Prostate gland (tissue), 2 donors: ENCODE results near the gene MCM6. TPM values are rescaled to one million over a fixed set of nuclear protein-coding genes. Genes with fewer than 3 reads are reported as not detected.

Source experiments
- DNase-seq: peaks from one replicate; pipeline ENCODE4 v3.0.0-alpha.2; 2019; ENCODE audit warnings: low spot score
- H3K27ac ChIP-seq, 2 donors: fragments of 200-600 bp; sonication (generic); 2 replicates each; pipeline ENCODE4 v1.5.1; 2017 to 2019
- H3K27me3 ChIP-seq: fragments of 200-600 bp; sonication (generic); replicated peaks from 2 replicates; pipeline ENCODE4 v1.5.1; 2019; ENCODE audit not compliant: insufficient read depth
- H3K36me3 ChIP-seq, 2 donors: fragments of 200-600 bp; sonication (generic); 1 replicate in 1 of 2; 2 replicates in 1 of 2; pipeline versions ENCODE4 v1.5.1 to v1.8.1; 2017 to 2019
- H3K4me1 ChIP-seq: fragments of 200-600 bp; sonication (generic); replicated peaks from 2 replicates; pipeline ENCODE4 v1.5.1; 2019
- H3K4me3 ChIP-seq, 2 donors: fragments of 200-600 bp; sonication (generic); 2 replicates each; pipeline ENCODE4 v1.5.1; 2017 to 2019
- H3K9me3 ChIP-seq: fragments of 200-600 bp; sonication (generic); 2 replicates; pipeline ENCODE4 v1.5.1; 2017
- POLR2A ChIP-seq: fragments of 450-650 bp; IDR thresholded peaks from one replicate; pipeline ENCODE4 v1.6.1; 2016; ENCODE audit warnings: antibody characterized with exemption, mild to moderate bottlenecking
- POLR2AphosphoS5 ChIP-seq: sonication (generic); formaldehyde crosslinking; IDR thresholded peaks from one replicate; pipeline ENCODE4 v1.6.1; 2017; ENCODE audit warnings: antibody characterized with exemption
- WGBS: methylation state at CpG from one replicate; pipeline ENCODE4 v1.1.5; 2018; 5-methylcytosine and 5-hydroxymethylcytosine counted together
- intact Hi-C: fragments of 100-400 bp; cut with DNase I; formaldehyde crosslinking; loops from one replicate; pipeline ENCODE4 v1.14.2; 2022
- total RNA-seq, 2 donors: library from RNA; depleted of rRNA; stranded (reverse); fragments of >200 nt; gene quantifications; one replicate each; pipeline ENCODE4 v1.1.0, GENCODE V29; 2016
- TF ChIP-seq, protein P1 (sequence below), 4 experiments: fragments of 200-600 bp in 2 of 4; fragments of 450-650 bp in 2 of 4; sonication (generic) in 2 of 4; IDR thresholded peaks; 1 replicate in 3 of 4; 2 replicates in 1 of 4; pipeline ENCODE4 v1.5.1; 2016 to 2019; ENCODE audit warnings: antibody characterized with exemption in 4 of 4, mild to moderate bottlenecking in 2 of 4, moderate library complexity in 2 of 4

Gene MCM6
- total RNA-seq: 10 to 100 TPM in 1 of 2 donors, 1 to 10 TPM in 1; 6.8 to 19.8 TPM

DNA sequence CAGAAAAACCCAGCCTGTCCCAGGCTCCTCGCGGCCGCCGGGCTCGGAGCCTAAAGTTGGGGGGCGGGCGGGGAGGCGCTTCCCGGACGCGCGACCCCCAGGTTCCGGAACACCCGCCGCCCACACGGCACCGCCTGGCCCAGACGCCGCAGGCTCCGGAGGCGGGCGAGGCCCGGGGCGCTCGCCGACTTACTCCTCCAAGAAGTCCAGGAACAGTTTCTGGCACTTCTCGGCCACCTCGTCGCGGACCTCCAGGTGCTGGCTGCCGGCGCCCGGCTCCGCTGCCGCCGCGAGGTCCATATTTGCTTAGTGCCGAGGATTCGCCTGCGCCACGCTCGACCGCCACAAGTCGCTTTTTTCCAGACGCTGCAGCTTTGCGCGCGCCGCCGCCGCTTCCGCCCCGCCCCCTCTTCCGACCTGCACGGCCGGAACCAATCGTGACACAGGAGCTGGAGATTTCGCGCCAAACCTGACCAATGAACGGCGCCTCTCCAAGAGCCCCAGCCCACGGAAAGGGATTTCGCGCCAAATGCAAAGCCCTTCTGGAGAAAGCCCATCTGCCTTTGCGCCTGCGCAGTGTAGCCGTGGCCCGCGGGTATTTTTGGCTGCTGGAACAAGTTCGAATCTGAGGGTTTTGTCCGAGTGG lies at the start of gene MCM6:
Gene MCM6 (minus strand): TSS at position 378 of the 646 bp plus-strand sequence. CDS start 78 bp downstream, at position 300.
- TF ChIP-seq, protein P1, sequence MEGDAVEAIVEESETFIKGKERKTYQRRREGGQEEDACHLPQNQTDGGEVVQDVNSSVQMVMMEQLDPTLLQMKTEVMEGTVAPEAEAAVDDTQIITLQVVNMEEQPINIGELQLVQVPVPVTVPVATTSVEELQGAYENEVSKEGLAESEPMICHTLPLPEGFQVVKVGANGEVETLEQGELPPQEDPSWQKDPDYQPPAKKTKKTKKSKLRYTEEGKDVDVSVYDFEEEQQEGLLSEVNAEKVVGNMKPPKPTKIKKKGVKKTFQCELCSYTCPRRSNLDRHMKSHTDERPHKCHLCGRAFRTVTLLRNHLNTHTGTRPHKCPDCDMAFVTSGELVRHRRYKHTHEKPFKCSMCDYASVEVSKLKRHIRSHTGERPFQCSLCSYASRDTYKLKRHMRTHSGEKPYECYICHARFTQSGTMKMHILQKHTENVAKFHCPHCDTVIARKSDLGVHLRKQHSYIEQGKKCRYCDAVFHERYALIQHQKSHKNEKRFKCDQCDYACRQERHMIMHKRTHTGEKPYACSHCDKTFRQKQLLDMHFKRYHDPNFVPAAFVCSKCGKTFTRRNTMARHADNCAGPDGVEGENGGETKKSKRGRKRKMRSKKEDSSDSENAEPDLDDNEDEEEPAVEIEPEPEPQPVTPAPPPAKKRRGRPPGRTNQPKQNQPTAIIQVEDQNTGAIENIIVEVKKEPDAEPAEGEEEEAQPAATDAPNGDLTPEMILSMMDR (IDR thresholded peaks at IDR 0.05): peak in 2 of 4 experiments; percentile 12 to 43
- TF ChIP-seq POLR2AphosphoS5 (peak; percentile 90), POLR2A (peak; percentile 65)

DNA sequence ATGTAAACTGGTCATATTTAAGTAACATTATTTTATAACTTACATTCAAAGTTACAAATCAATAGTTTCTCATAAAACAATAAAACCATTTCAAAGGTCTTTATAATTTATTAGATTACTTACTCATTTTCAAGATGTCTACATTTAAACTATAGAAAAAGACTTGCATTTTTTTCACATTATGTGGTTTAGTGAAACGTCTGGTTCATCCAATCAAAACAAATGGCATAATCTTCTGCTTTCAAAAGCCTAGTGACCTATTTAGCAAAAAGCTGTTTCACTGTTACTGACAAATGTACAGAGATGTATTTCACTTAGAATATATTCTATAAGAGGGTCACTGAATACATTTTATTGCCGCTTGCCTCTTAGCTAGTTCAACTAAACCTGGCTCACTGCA lies 49.3 kb upstream of the MCM6 start:
- Histone ChIP-seq H3K36me3 (no peaks in the 10 kb centered on the region), H3K4me3 (no peak overlapping the region), H3K27ac (peak overlapping the region in 1 of 2 donors; percentile 19), H3K4me1 (no peaks in the 10 kb centered on the region), H3K27me3 (no peaks in the 10 kb centered on the region), H3K9me3 (no peaks in the 10 kb centered on the region)
- no peak for TF ChIP-seq POLR2A
- no peak for TF ChIP-seq POLR2AphosphoS5
- TF ChIP-seq, protein P1 (IDR thresholded peaks at IDR 0.05): no peak
- 78% methylated on average over 2 of the region's 2 CpGs for WGBS
- no peak for DNase-seq
- intact Hi-C loops: no loop called here

More for the DNA sequence above, at the start of gene MCM6:
- Histone ChIP-seq H3K27ac (peak within 1 kb of the TSS; percentile 68 to 80), H3K36me3 (no peaks in the 10 kb centered on the region), H3K27me3 (no peaks in the 10 kb centered on the region), H3K4me3 (peak within 1 kb of the TSS; percentile 55 to 62), H3K4me1 (no peaks in the 10 kb centered on the region), H3K9me3 (no peaks in the 10 kb centered on the region)
- DNase-seq: peak; percentile 95
- WGBS: under 1% methylated on average over 42 of the region's 71 CpGs
- intact Hi-C loops: loop anchor here (10.0 kb wide), 1 partner anchor 131 kb away; the partner anchor contains the start of gene UBXN4

DNA sequence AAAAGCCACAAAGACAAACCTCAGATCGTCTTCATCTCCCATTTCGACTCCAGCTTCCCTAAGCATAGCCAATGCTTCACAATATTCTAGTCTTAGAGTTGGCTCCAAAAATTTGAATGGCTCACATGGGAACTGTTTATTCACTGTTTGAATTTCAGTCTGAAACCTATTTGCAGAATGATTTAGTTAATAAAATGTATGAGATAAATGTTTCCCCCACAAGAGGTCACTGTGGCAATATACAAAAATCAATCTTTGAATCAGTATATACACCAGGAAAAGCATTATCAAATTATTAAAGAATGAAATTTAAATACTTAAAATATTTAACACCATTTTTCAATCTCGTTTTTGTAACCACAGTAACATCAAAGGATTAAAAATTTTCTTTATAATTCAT lies 40.0 kb upstream of the MCM6 start:
- Histone ChIP-seq H3K4me1 (no peaks in the 10 kb centered on the region), H3K36me3 (no peaks in the 10 kb centered on the region), H3K27me3 (no peaks in the 10 kb centered on the region), H3K9me3 (no peaks in the 10 kb centered on the region), H3K27ac (no peak overlapping the region), H3K4me3 (no peak overlapping the region)
- TF ChIP-seq POLR2A: no peak
- TF ChIP-seq, protein P1 (IDR thresholded peaks at IDR 0.05): peak in 3 of 4 experiments; percentile 57 to 63 (median 62)
- intact Hi-C loops: no loop called here
- peak; percentile 26 for DNase-seq
- WGBS: 31% methylated on average over 3 of the region's 3 CpGs

DNA sequence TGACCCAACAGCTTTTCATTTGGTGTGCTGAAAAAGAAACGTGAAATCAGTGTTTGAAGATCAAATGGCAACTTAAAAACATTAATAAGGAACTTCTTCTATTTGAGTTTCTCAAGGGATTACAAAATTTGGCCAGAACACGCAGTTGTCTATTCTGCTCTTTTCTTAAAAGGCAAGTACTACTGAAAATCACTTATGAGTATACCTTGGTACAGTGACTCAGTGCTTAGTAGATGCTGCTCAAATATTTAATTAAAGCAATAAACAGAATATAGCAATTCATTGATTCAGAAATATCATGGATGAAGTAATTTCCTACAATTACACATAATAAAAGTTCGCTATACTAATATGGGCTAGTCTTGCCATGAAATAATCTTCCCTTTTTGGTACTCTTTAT lies 38.2 kb upstream of the MCM6 start:
- Histone ChIP-seq H3K27me3 (no peaks in the 10 kb centered on the region), H3K9me3 (no peaks in the 10 kb centered on the region), H3K4me3 (no peak overlapping the region), H3K4me1 (no peaks in the 10 kb centered on the region), H3K27ac (no peak overlapping the region), H3K36me3 (no peaks in the 10 kb centered on the region)
- no peak for DNase-seq
- intact Hi-C loops: loop anchor here (2.0 kb wide), 1 partner anchor 470 kb away; no protein-coding TSS in a partner anchor
- TF ChIP-seq POLR2AphosphoS5: no peak
- TF ChIP-seq, protein P1 (IDR thresholded peaks at IDR 0.05): no peak
- no peak for TF ChIP-seq POLR2A
- 66% methylated on average over 3 of the region's 3 CpGs for WGBS
